ENCODE results near the gene WNT1. TPM values are rescaled to one million over a fixed set of nuclear protein-coding genes. Genes with fewer than 3 reads are reported as not detected.

WNT1 gene
- total and polyA plus RNA-seq, 7 donors: not detected

DNA sequence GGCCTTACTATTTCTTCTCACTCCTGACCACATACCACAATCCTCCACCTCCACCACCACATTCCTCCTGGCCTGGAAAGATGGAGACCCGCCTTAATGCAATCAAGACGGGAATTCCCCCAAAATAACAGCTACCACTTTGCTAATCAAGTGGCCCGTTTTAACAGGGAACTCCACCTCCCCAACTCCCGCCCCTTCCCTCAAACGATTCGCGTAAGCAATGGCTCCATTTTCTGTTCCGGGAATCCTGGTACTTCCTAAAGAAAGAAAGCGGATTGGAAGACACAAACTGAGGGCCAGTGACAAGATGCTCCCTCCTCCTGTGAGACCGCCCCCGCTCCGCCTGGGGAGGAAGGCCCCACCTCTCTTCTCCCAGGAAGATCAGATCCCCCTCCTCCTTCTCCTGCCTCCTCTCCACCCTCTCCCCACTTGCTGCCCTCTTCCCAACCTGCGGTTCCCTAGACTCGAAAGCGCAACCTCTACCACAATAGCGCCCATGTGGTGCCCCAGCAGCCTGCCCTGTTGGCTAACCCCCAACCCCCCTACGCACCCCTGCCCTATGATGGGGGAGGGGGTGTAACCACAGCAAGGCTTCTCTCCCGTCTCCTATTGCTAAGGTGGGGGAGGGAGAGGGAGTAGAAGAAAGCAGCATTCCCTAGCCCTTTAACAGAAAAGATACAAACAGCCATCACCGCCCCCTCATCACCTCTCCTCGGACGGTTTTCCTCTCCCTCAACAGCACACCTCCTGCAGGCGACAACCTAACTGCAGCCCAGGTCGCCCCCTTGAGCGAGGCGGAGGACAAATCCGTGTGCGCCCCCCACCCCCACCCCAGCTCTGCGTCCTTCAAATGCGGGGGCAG lies 21.6 kb upstream of the WNT1 start:
- peak overlapping the region; percentile 80 for H3K4me3 ChIP-seq
- no peaks in the 10 kb centered on the region for H3K27me3 ChIP-seq (ENCODE audit: insufficient read depth in 3 of 3, low read length in 2 of 3)
- TF ChIP-seq CTCF (IDR thresholded peaks at IDR 0.05): no peak
- WGBS, 3 donors: 4 to 8% (median 6%) methylated on average over 28 to 29 of the region's 29 CpGs
- H3K9me3 ChIP-seq: no peaks in the 10 kb centered on the region
- peaks cover 0 to 11% of the 10 kb centered on the region in 2 donors for H3K36me3 ChIP-seq (ENCODE audit: insufficient read depth in 1 of 2, low read depth in 1 of 2)
- peaks cover 17% of the 10 kb centered on the region for H3K4me1 ChIP-seq
- DNase-seq (peak; percentile 83 to 87), ATAC-seq (peak; percentile 42 to 67 (median 53))
- intact Hi-C loops (cut with DNase I): no loop called here
- H3K27ac ChIP-seq: peak overlapping the region; percentile 62

GRCh38 chr12:48957141-48958048 lies 20.7 kb upstream of the WNT1 start, which contains the start of gene ARF3:
Gene ARF3 (minus strand): TSS chr12:48957487. CDS start chr12:48941095, 16,392 bp downstream.
- 1% methylated on average over 50 to 58 of the region's 58 CpGs for WGBS, 3 donors
- intact Hi-C loops (cut with DNase I): no loop called here
- peak; percentile 96 to 99 (median 97) for ATAC-seq

GRCh38 chr12:48958049-48958388 lies 20.1 kb upstream of the WNT1 start:
- H3K4me3 ChIP-seq: peak overlapping the region; percentile 80
- H3K9me3 ChIP-seq: no peaks in the 10 kb centered on the region
- no peak for TF ChIP-seq CTCF (IDR thresholded peaks at IDR 0.05)
- DNase-seq (no peak), ATAC-seq (no peak)
- peaks cover 0 to 6% of the 10 kb centered on the region in 2 donors for H3K36me3 ChIP-seq (ENCODE audit: insufficient read depth in 1 of 2, low read depth in 1 of 2)
- intact Hi-C loops (cut with DNase I): no loop called here
- no peak overlapping the region for H3K27ac ChIP-seq
- peaks cover 17% of the 10 kb centered on the region for H3K4me1 ChIP-seq
- peaks cover 0 to 9% (median 0%) of the 10 kb centered on the region in 3 donors for H3K27me3 ChIP-seq (ENCODE audit: insufficient read depth in 3 of 3, low read length in 2 of 3)
- WGBS, 3 donors: 13 to 28% (median 20%) methylated on average over 2 to 3 of the region's 3 CpGs

More at GRCh38 chr12:48957141-48958048, 20.7 kb upstream of the WNT1 start, which contains the start of gene ARF3:
- peaks cover 0 to 11% of the 10 kb centered on the region in 2 donors for H3K36me3 ChIP-seq (ENCODE audit: insufficient read depth in 1 of 2, low read depth in 1 of 2)
- no peaks in the 10 kb centered on the region for H3K9me3 ChIP-seq
- H3K27me3 ChIP-seq (ENCODE audit: insufficient read depth in 3 of 3, low read length in 2 of 3): peaks cover 0 to 5% (median 0%) of the 10 kb centered on the region in 3 donors
- no peak for TF ChIP-seq CTCF (IDR thresholded peaks at IDR 0.05)
- peak within 1 kb of the TSS; percentile 80 for H3K4me3 ChIP-seq
- peak within 1 kb of the TSS; percentile 62 for H3K27ac ChIP-seq
- peaks cover 17% of the 10 kb centered on the region for H3K4me1 ChIP-seq
- peak; percentile 94 to 96 for DNase-seq

- 64 to 74% (median 74%) methylated on average over 3 of the region's 3 CpGs for WGBS, 3 donors
These were observed 17.3 kb upstream of the WNT1 start for GRCh38 chr12:48960834-48961233.

More at GRCh38 chr12:48960834-48961233, 17.3 kb upstream of the WNT1 start:
- Histone ChIP-seq H3K4me3 (no peak overlapping the region), H3K27me3 (ENCODE audit: insufficient read depth in 3 of 3, low read length in 2 of 3) (peaks cover 0 to 9% (median 0%) of the 10 kb centered on the region in 3 donors), H3K4me1 (peaks cover 13% of the 10 kb centered on the region), H3K9me3 (no peaks in the 10 kb centered on the region), H3K27ac (no peak overlapping the region), H3K36me3 (ENCODE audit: insufficient read depth in 1 of 2, low read depth in 1 of 2) (no peaks in the 10 kb centered on the region)
- ATAC-seq (no peak), DNase-seq (no peak)
- TF ChIP-seq CTCF (IDR thresholded peaks at IDR 0.05): no peak
- intact Hi-C loops (cut with DNase I): no loop called here
